GM21717 (cell line): ENCODE data around the gene MED12L.

ENCODE experiments used
- ATAC-seq: cut with Tn5 transposase; IDR thresholded peaks from one replicate; pipeline ENCODE4 v1.9.1; 2021; ENCODE audit warnings: mild to moderate bottlenecking, moderate library complexity; ENCODE audit not compliant: unreplicated experiment

Gene MED12L

GRCh38 chr3:151283907-151284461 lies 198.5 kb downstream of the MED12L start:
- ATAC-seq, result no peak

GRCh38 chr3:151285940-151286339 lies 200.5 kb downstream of the MED12L start:
- no peak for ATAC-seq

- ATAC-seq, result no peak
Observed at GRCh38 chr3:151289445-151289844, 204.0 kb downstream of the MED12L start.

GRCh38 chr3:151290673-151291072 lies 205.2 kb downstream of the MED12L start:
- ATAC-seq, result no peak

- no peak for ATAC-seq
Observed at GRCh38 chr3:151293127-151293526, 207.7 kb downstream of the MED12L start.

- ATAC-seq, result no peak
Observed at GRCh38 chr3:151296226-151296625, 210.8 kb downstream of the MED12L start.

GRCh38 chr3:151297429-151297828 lies 212.0 kb downstream of the MED12L start:
- ATAC-seq, result no peak

- ATAC-seq, result no peak
Observed at GRCh38 chr3:151299006-151299405, 213.5 kb downstream of the MED12L start.

GRCh38 chr3:151300539-151300938 lies 215.1 kb downstream of the MED12L start:
- no peak for ATAC-seq

GRCh38 chr3:151301787-151302186 lies 216.3 kb downstream of the MED12L start:
- no peak for ATAC-seq

- no peak for ATAC-seq
Observed at GRCh38 chr3:151303751-151304150, 218.3 kb downstream of the MED12L start.

GRCh38 chr3:151305060-151305774 lies 219.8 kb downstream of the MED12L start:
- no peak for ATAC-seq

GRCh38 chr3:151305775-151306151 lies 220.3 kb downstream of the MED12L start:
- no peak for ATAC-seq

- no peak for ATAC-seq
Observed at GRCh38 chr3:151306168-151306810, 220.8 kb downstream of the MED12L start.

- ATAC-seq, result no peak
Observed at GRCh38 chr3:151307131-151307530, 221.7 kb downstream of the MED12L start.

GRCh38 chr3:151307583-151308488 lies 222.4 kb downstream of the MED12L start:
- no peak for ATAC-seq

- ATAC-seq, result no peak
Observed at GRCh38 chr3:151309566-151309965, 224.1 kb downstream of the MED12L start.

GRCh38 chr3:151312972-151313371 lies 227.5 kb downstream of the MED12L start:
- no peak for ATAC-seq

GRCh38 chr3:151314137-151314536 lies 228.7 kb downstream of the MED12L start:
- no peak for ATAC-seq

GRCh38 chr3:151314593-151314992 lies 229.1 kb downstream of the MED12L start:
- ATAC-seq, result no peak

- no peak for ATAC-seq
Observed at GRCh38 chr3:151315136-151315535, 229.7 kb downstream of the MED12L start.
